Lower leg skin (tissue), 3 donors: ENCODE measurements around the gene SCG5.

ENCODE experiments used
- POLR2A ChIP-seq, 2 donors: fragments of 450-650 bp; IDR thresholded peaks; one replicate each; pipeline ENCODE4 v1.6.1; 2016 to 2017; ENCODE audit warnings: antibody characterized with exemption in 2 of 2, mild to moderate bottlenecking in 1 of 2, moderate library complexity in 1 of 2
- TF ChIP-seq, protein P1 (sequence below), 3 donors: fragments of 450-650 bp; IDR thresholded peaks; one replicate each; pipeline ENCODE4 v1.5.1; 2016; ENCODE audit warnings: antibody characterized with exemption in 3 of 3, mild to moderate bottlenecking in 3 of 3, moderate library complexity in 2 of 3

DNA sequence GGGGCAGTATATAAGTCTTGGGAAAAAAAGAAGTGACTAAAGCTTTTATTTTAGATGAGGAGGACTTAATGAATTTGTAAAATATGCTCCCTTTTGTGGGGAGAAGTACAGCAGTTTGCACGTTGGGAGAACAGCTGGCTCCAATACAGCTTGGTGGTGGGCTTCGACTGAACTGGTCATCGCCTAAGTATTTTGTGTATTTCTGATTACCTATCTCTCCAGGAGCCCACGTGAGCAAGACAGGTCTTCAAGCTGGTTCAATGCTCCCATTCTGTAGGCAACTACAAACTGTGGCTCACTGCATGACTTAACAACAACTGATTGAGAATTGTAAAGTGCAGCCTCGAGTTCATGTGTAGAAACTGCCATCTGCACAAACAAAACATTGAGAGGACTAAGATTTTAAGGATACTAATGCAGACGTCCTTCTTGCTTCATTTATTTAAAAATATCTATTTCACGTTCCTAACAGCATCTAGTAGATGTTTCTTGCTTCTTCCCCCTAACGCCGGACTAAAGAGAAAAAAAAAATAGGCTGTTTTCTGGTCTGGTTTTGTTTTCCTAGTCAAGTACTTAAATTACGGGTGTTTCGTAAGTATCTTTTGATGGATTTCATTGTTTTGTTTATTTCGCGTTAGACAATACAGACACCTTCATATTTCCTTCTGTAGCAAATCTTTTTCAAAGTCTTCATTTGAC is 74.9 kb downstream of the SCG5 start:
- TF ChIP-seq, protein P1, sequence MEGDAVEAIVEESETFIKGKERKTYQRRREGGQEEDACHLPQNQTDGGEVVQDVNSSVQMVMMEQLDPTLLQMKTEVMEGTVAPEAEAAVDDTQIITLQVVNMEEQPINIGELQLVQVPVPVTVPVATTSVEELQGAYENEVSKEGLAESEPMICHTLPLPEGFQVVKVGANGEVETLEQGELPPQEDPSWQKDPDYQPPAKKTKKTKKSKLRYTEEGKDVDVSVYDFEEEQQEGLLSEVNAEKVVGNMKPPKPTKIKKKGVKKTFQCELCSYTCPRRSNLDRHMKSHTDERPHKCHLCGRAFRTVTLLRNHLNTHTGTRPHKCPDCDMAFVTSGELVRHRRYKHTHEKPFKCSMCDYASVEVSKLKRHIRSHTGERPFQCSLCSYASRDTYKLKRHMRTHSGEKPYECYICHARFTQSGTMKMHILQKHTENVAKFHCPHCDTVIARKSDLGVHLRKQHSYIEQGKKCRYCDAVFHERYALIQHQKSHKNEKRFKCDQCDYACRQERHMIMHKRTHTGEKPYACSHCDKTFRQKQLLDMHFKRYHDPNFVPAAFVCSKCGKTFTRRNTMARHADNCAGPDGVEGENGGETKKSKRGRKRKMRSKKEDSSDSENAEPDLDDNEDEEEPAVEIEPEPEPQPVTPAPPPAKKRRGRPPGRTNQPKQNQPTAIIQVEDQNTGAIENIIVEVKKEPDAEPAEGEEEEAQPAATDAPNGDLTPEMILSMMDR (IDR thresholded peaks at IDR 0.05) = no peak
- TF ChIP-seq POLR2A (IDR thresholded peaks at IDR 0.05) = no peak
